NCI-H1417 treated with DMSO at 0.1 percent for 48 hours (cell line): ENCODE data around the gene DEAF1.

Experiments
- DNase-seq: peaks from one replicate; lab custom pipeline; 2025; lab: John Stamatoyannopoulos, UW

The DEAF1 gene

GRCh38 chr11:623349-623869 is 71.6 kb downstream of the DEAF1 start:
- no peak for DNase-seq

- no peak for DNase-seq
Observed at GRCh38 chr11:621838-622237, 73.2 kb downstream of the DEAF1 start.

GRCh38 chr11:620935-621814 is 73.8 kb downstream of the DEAF1 start:
- no peak for DNase-seq

GRCh38 chr11:620201-620600 is 74.8 kb downstream of the DEAF1 start:
- no peak for DNase-seq

- no peak for DNase-seq
Observed at GRCh38 chr11:619628-620050, 75.4 kb downstream of the DEAF1 start.

- DNase-seq, result no peak
Observed at GRCh38 chr11:618856-619627, 76.0 kb downstream of the DEAF1 start.

- no peak for DNase-seq
Observed at GRCh38 chr11:617912-618682, 76.9 kb downstream of the DEAF1 start.

GRCh38 chr11:617199-617911 is 77.7 kb downstream of the DEAF1 start:
- no peak for DNase-seq

GRCh38 chr11:616320-617198 is 78.5 kb downstream of the DEAF1 start:
- no peak for DNase-seq

GRCh38 chr11:615504-616319 is 79.3 kb downstream of the DEAF1 start, which contains the start of gene IRF7:
TSS of gene IRF7 (minus strand) at chr11:615950. CDS start at chr11:615364, 586 bp downstream.
- DNase-seq, result no peak

- DNase-seq, result no peak
Observed at GRCh38 chr11:614623-615503, 80.2 kb downstream of the DEAF1 start.

- no peak for DNase-seq
Observed at GRCh38 chr11:614021-614622, 80.9 kb downstream of the DEAF1 start.

- no peak for DNase-seq
Observed at GRCh38 chr11:613369-613968, 81.6 kb downstream of the DEAF1 start.

- no peak for DNase-seq
Observed at GRCh38 chr11:612961-613300, 82.1 kb downstream of the DEAF1 start.

GRCh38 chr11:612201-612960 is 82.6 kb downstream of the DEAF1 start:
- no peak for DNase-seq

GRCh38 chr11:611001-611996 is 83.7 kb downstream of the DEAF1 start:
- DNase-seq, result no peak
